K562 (cell line): ENCODE measurements around the gene CDH20. TPM values are rescaled to one million over a fixed set of nuclear protein-coding genes. Genes with fewer than 3 reads are reported as not detected.

Experiments used
- ASH1L ChIP-seq: fragments of 450-650 bp; IDR thresholded peaks from 2 replicates; pipeline ENCODE4 v1.6.1; 2018; ENCODE audit warnings: borderline replicate concordance, mild to moderate bottlenecking, low read depth; ENCODE audit not compliant: partially characterized antibody
- CREM ChIP-seq: IDR thresholded peaks from 2 replicates; pipeline ENCODE4 v1.6.1; 2014; ENCODE audit warnings: antibody characterized with exemption, low read depth
- GATAD2A ChIP-seq: fragments of 450-650 bp; IDR thresholded peaks from 2 replicates; pipeline ENCODE4 v1.6.1; 2017
- HMGXB4 ChIP-seq: sonication (generic); formaldehyde crosslinking; IDR thresholded peaks from 2 replicates; pipeline ENCODE4 v1.8.1; 2023; ENCODE audit warnings: mild to moderate bottlenecking, missing genetic modification reagents
- HNRNPL ChIP-seq: fragments of 200-400 bp; formaldehyde crosslinking; IDR thresholded peaks from 2 replicates; pipeline ENCODE4 v1.6.1; 2017; ENCODE audit warnings: low read depth, mild to moderate bottlenecking, low read length
- MLX ChIP-seq, 2 experiments: fragments of 450-650 bp in 1 of 2; sonication (generic) in 1 of 2; formaldehyde crosslinking; conservative IDR thresholded peaks; 2 replicates each; pipeline versions ENCODE4 v1.4.0 to v1.8.1; 2020 to 2022; ENCODE audit warnings: mild to moderate bottlenecking in 1 of 2, missing genetic modification reagents in 1 of 2
- NR2C2 ChIP-seq, 2 experiments: fragments of 200-800 bp in 1 of 2; sonication (Bioruptor generic) in 1 of 2; sonication (generic) in 1 of 2; formaldehyde crosslinking in 1 of 2; IDR thresholded peaks; 2 replicates each; pipeline versions ENCODE4 v1.6.1 to v1.8.0; 2016 to 2022; ENCODE audit warnings: mild to moderate bottlenecking in 1 of 2, missing compliant biosample characterization in 1 of 2, missing genetic modification characterization in 1 of 2, missing genetic modification reagents in 1 of 2
- RAD51 ChIP-seq: fragments of 450-650 bp; IDR thresholded peaks from 2 replicates; pipeline ENCODE4 v1.7.1; 2016; ENCODE audit warnings: low read depth, mild to moderate bottlenecking, borderline replicate concordance
- ZBTB8A ChIP-seq: fragments of 450-650 bp; IDR thresholded peaks from 2 replicates; pipeline ENCODE4 v1.6.1; 2018; ENCODE audit warnings: mild to moderate bottlenecking, moderate library complexity; ENCODE audit not compliant: partially characterized antibody
- ZNF766 ChIP-seq: fragments of 200-800 bp; sonication (Bioruptor generic); conservative IDR thresholded peaks from 2 replicates; pipeline ENCODE4 v1.6.1; 2016; ENCODE audit warnings: missing genetic modification characterization, missing compliant biosample characterization
- polyA plus RNA-seq, 8 experiments: library from polyadenylated mRNA; depleted of rRNA in 4 of 8; stranded (reverse) in 5 of 8; unstranded in 3 of 8; fragments of >200 nt; fragmentation: Nextera tagmentation in 2 of 8; fragmentation: Illumina TruSeq in 1 of 8; extraction: Ambion mirVana in 2 of 8; extraction: Trizol in 1 of 8; gene quantifications; 2 replicates each; pipeline versions ENCODE4 v1.2.1 to v1.2.3, GENCODE V29; 2011 to 2014; ENCODE audit warnings: inconsistent platforms in 1 of 8, missing spikeins in 1 of 8
- small RNA-seq: library from RNA; depleted of rRNA; stranded (forward); fragments of <200 nt; gene quantifications from one replicate; pipeline ENCODE3, GENCODE V24; 2014
- total RNA-seq, 7 experiments: library from RNA; depleted of rRNA in 6 of 7; stranded (reverse); fragments of >200 nt in 6 of 7; fragmentation: Illumina TruSeq in 2 of 7; extraction: Trizol in 2 of 7; gene quantifications; 2 replicates each; pipeline versions ENCODE4 v1.2.1 to v1.2.3, GENCODE V29; 2011 to 2021; ENCODE audit warnings: low replicate concordance in 1 of 7

The CDH20 gene
- total and polyA plus RNA-seq, 9 of the 15 experiments (the other 6 are each of a cell fraction or from before 2014, with no cell fraction given), result not detected

GRCh38 chr18:61602836-61603235 lies 269.6 kb downstream of the CDH20 start (continued):
- no peak for TF ChIP-seq HMGXB4 (CRISPR knock-in tag)
- no peak for TF ChIP-seq ASH1L
- TF ChIP-seq MLX (CRISPR knock-in tag; conservative IDR thresholded peaks at IDR 0.05), result no peak
- no peak for TF ChIP-seq GATAD2A
- TF ChIP-seq ZNF766 (CRISPR knock-in tag), result no peak
- TF ChIP-seq CREM, result no peak
- TF ChIP-seq ZBTB8A, result no peak
- TF ChIP-seq NR2C2 (CRISPR knock-in tag; IDR thresholded peaks at IDR 0.05), result no peak
- no peak for TF ChIP-seq NR2C2 (tag; IDR thresholded peaks at IDR 0.05)
- no peak for TF ChIP-seq RAD51
- TF ChIP-seq HNRNPL, result no peak

Small RNAs within 50 kb of the gene (small RNA-seq; reads per million reads assigned to genes)
- not detected for gene RNU6-116P
